DOHH2 (cell line): ENCODE results near the gene PTPN2.

ENCODE experiments used
- EZH2phosphoT487 ChIP-seq: fragments of 200-600 bp; sonication (generic); IDR thresholded peaks from 2 replicates; pipeline ENCODE4 v1.6.1; 2017; ENCODE audit warnings: borderline replicate concordance, mild to moderate bottlenecking, antibody characterized with exemption, low read length, moderate library complexity, mixed read lengths
- TF ChIP-seq, protein P1 (sequence below): fragments of 200-600 bp; sonication (generic); IDR thresholded peaks from one replicate; pipeline ENCODE4 v1.5.1; 2014; ENCODE audit warnings: antibody characterized with exemption, mild to moderate bottlenecking, low read depth, low read length; ENCODE audit not compliant: poor library complexity, severe bottlenecking

DNA sequence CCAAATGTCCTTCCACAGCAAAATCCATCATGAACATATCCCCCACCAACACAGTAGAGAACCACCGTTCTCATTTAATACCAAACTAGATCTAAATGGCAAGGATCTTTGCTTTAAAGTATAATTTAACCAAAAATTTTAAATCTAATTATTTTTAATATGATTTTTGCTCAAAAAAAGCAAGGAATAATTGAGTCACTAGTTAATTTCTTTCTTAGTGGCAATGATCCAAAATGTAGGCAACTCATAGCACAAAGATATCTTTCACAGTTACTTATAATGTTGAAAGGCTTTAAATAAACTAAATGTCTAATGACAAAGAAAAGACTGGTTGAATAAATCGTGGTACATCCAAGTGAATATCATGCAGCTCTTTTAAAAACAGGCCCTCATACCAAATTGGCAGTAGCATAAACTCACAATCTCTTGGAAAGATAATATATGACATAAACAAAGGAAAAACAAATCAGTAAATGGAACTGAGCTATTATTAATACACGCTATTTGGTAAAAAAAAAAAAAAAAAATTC is 20.3 kb downstream of the PTPN2 start:
- TF ChIP-seq, protein P1, sequence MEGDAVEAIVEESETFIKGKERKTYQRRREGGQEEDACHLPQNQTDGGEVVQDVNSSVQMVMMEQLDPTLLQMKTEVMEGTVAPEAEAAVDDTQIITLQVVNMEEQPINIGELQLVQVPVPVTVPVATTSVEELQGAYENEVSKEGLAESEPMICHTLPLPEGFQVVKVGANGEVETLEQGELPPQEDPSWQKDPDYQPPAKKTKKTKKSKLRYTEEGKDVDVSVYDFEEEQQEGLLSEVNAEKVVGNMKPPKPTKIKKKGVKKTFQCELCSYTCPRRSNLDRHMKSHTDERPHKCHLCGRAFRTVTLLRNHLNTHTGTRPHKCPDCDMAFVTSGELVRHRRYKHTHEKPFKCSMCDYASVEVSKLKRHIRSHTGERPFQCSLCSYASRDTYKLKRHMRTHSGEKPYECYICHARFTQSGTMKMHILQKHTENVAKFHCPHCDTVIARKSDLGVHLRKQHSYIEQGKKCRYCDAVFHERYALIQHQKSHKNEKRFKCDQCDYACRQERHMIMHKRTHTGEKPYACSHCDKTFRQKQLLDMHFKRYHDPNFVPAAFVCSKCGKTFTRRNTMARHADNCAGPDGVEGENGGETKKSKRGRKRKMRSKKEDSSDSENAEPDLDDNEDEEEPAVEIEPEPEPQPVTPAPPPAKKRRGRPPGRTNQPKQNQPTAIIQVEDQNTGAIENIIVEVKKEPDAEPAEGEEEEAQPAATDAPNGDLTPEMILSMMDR: no peak
- no peak for TF ChIP-seq EZH2phosphoT487
